ENCODE data around the gene MAT1A.

DNA sequence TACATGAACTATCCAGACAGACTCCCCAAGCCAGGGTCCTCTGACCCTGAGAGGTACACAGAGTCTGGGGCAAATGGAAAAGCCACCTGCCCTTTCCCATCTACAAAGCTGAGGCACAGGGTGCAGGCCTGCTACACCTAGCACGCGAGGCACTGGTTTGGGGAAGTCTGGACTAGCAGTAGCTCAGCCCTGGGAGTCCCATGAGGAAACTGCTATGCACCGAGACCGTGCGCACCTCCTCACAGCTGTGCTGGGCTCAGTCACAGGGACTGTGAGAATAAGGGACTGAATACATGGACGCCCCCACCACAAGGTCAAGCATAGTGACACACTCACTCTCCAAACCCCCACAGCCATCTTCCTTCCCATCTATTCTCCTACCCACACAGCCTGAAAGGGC is 8.2 kb downstream of the MAT1A start:
- no peak for TF ChIP-seq POLR2A (IDR thresholded peaks at IDR 0.05)
- TF ChIP-seq, protein P1, sequence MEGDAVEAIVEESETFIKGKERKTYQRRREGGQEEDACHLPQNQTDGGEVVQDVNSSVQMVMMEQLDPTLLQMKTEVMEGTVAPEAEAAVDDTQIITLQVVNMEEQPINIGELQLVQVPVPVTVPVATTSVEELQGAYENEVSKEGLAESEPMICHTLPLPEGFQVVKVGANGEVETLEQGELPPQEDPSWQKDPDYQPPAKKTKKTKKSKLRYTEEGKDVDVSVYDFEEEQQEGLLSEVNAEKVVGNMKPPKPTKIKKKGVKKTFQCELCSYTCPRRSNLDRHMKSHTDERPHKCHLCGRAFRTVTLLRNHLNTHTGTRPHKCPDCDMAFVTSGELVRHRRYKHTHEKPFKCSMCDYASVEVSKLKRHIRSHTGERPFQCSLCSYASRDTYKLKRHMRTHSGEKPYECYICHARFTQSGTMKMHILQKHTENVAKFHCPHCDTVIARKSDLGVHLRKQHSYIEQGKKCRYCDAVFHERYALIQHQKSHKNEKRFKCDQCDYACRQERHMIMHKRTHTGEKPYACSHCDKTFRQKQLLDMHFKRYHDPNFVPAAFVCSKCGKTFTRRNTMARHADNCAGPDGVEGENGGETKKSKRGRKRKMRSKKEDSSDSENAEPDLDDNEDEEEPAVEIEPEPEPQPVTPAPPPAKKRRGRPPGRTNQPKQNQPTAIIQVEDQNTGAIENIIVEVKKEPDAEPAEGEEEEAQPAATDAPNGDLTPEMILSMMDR (IDR thresholded peaks at IDR 0.05 in 8 of 11, conservative IDR thresholded peaks at IDR 0.05 in 3 of 11) = no peak
- no peak for TF ChIP-seq POLR2AphosphoS5 (IDR thresholded peaks at IDR 0.05)
